HepG2 (cell line): ENCODE results near the gene CCDC8. TPM values are rescaled to one million over a fixed set of nuclear protein-coding genes. Genes with fewer than 3 reads are reported as not detected.

Source experiments
- ATAC-seq: fragments of 200-7000 bp; cut with Tn5 transposase; 3 replicates; pipeline ENCODE4 v1.9.1; 2020; ENCODE audit warnings: mild to moderate bottlenecking, moderate library complexity
- BruUV-seq: library from RNA; stranded (reverse); fragments of 400-500 nt; replicated peaks from 2 replicates; lab custom pipeline; 2021; lab: Mats Ljungman, UMichigan
- CTCF ChIA-PET: fragments of 300-600 bp; formaldehyde crosslinking; extraction: SDS; loops from one replicate; lab custom pipeline; 2021; ENCODE audit warnings: low total read pairs, inconsistent platforms, low intra/inter-chr PET ratio; lab: Yijun Ruan, JAX
- POLR2A ChIA-PET: fragments of 350-600 bp; sonication (Branson Sonifier 250); formaldehyde crosslinking; loops from one replicate; lab custom pipeline; 2020; ENCODE audit warnings: antibody characterized with exemption, inconsistent platforms; lab: Yijun Ruan, JAX
- DNase-seq: peaks from one replicate; pipeline ENCODE4 v3.0.0-alpha.2; 2015; ENCODE audit warnings: low spot score
- FAIRE-seq: peaks from 3 replicates; lab custom pipeline; 2011; peaks lifted over from hg19 to GRCh38; lab: Jason Lieb, UNC
- H2AFZ ChIP-seq: one replicate; pipeline ENCODE4 v1.6.1; 2011; ENCODE audit warnings: low read length, inconsistent platforms
- H3K27ac ChIP-seq: fragments of 300-600 bp; 3 replicates; pipeline ENCODE4 v1.8.0; 2011; ENCODE audit warnings: mixed run types, mild to moderate bottlenecking, mixed read lengths, low read length, inconsistent platforms; ENCODE audit not compliant: insufficient read depth; ENCODE audit errors: extremely low read length
- H3K27me3 ChIP-seq, 2 experiments: fragments of 200-600 bp in 1 of 2; 2 replicates in 1 of 2; 3 replicates in 1 of 2; pipeline versions ENCODE4 v1.6.0 to v1.8.0; 2011; ENCODE audit warnings: low read length in 2 of 2, mild to moderate bottlenecking in 2 of 2, moderate library complexity in 2 of 2, inconsistent platforms in 1 of 2; ENCODE audit not compliant: insufficient read depth in 2 of 2, control insufficient read depth in 1 of 2
- H3K36me3 ChIP-seq, 2 experiments: fragments of 200-600 bp in 1 of 2; replicated peaks in 1 of 2; 2 replicates in 1 of 2; 3 replicates in 1 of 2; pipeline versions ENCODE4 v1.5.1 to v1.8.0; 2011; ENCODE audit warnings: low read length in 2 of 2, inconsistent platforms in 1 of 2; ENCODE audit not compliant: insufficient read depth in 2 of 2, control insufficient read depth in 1 of 2
- H3K4me1 ChIP-seq: 2 replicates; pipeline ENCODE4 v1.5.1; 2012; ENCODE audit warnings: low read length, inconsistent platforms; ENCODE audit not compliant: insufficient read depth
- H3K4me2 ChIP-seq: 2 replicates; pipeline ENCODE4 v1.6.0; 2011; ENCODE audit warnings: low read depth, low read length, inconsistent platforms
- H3K4me3 ChIP-seq, 3 experiments: fragments of 200-600 bp in 1 of 3; sonication (generic), shearing (Covaris generic) in 1 of 3; replicated peaks in 1 of 3; 2 replicates each; pipeline ENCODE4 v1.5.1; 2011 to 2016; ENCODE audit warnings: low read length in 3 of 3, inconsistent platforms in 2 of 3, low read depth in 2 of 3, mild to moderate bottlenecking in 2 of 3, control low read depth in 1 of 3, mixed read lengths in 1 of 3; ENCODE audit not compliant: insufficient read depth in 1 of 3
- H3K79me2 ChIP-seq: one replicate; pipeline ENCODE4 v1.6.1; 2011; ENCODE audit warnings: low read length, inconsistent platforms; ENCODE audit not compliant: insufficient read depth
- H3K9ac ChIP-seq: 2 replicates; pipeline ENCODE4 v1.6.0; 2011; ENCODE audit warnings: mild to moderate bottlenecking, low read depth, low read length, inconsistent platforms; ENCODE audit not compliant: insufficient read depth
- H3K9me3 ChIP-seq: 2 replicates; pipeline ENCODE4 v1.5.1; 2012; ENCODE audit warnings: mild to moderate bottlenecking, low read length
- H4K20me1 ChIP-seq: 2 replicates; pipeline ENCODE4 v1.6.0; 2011; ENCODE audit warnings: inconsistent platforms, mild to moderate bottlenecking, low read length, moderate library complexity; ENCODE audit not compliant: insufficient read depth
- CEBPZ ChIP-seq: IDR thresholded peaks from 2 replicates; pipeline ENCODE4 v1.6.1; 2012; ENCODE audit warnings: low read length, improper control_type of control experiment
- KMT2A ChIP-seq: sonication (generic); formaldehyde crosslinking; IDR thresholded peaks from 2 replicates; pipeline ENCODE4 v1.4.0; 2020; ENCODE audit warnings: missing genetic modification reagents
- RNF219 ChIP-seq: sonication (generic); formaldehyde crosslinking; IDR thresholded peaks from 2 replicates; pipeline ENCODE4 v1.5.0; 2020; ENCODE audit warnings: mild to moderate bottlenecking, missing genetic modification reagents
- ZFP37 ChIP-seq: sonication (generic); formaldehyde crosslinking; IDR thresholded peaks from 2 replicates; pipeline ENCODE4 v1.4.0; 2020; ENCODE audit warnings: missing genetic modification reagents, borderline replicate concordance
- ZNF775 ChIP-seq: sonication (generic); formaldehyde crosslinking; IDR thresholded peaks from 2 replicates; pipeline ENCODE4 v1.4.0; 2020; ENCODE audit warnings: missing genetic modification reagents, mild to moderate bottlenecking, moderate library complexity, borderline replicate concordance
- WGBS: methylation state at CpG from one replicate; pipeline ENCODE4 v1.1.6; 2017; ENCODE audit warnings: low lambda C conversion rate; 5-methylcytosine and 5-hydroxymethylcytosine counted together
- in situ Hi-C: cut with HindIII; loops from 2 replicates; pipeline ENCODE4 v1.10.0; 2017; ENCODE audit warnings: low pct_unique_long_range_greater_than_20kb; ENCODE audit not compliant: extremely low pct_ligation_motif_present
- intact Hi-C: fragments of 100-400 bp; cut with micrococcal nuclease; formaldehyde crosslinking; loops from one replicate; pipeline ENCODE4 v1.10.0; 2022; ENCODE audit not compliant: unreplicated experiment
- polyA plus RNA-seq, 8 experiments: library from polyadenylated mRNA; depleted of rRNA in 3 of 8; stranded (reverse) in 7 of 8; unstranded in 1 of 8; fragments of >200 nt; fragmentation: Illumina TruSeq in 4 of 8; extraction: Trizol in 4 of 8; gene quantifications; 2 replicates each; pipeline versions ENCODE4 v1.2.1 to v1.2.3, GENCODE V29; 2011 to 2016; ENCODE audit warnings: low read depth in 4 of 8, missing spikeins in 1 of 8, mixed read lengths in 1 of 8; ENCODE audit not compliant: insufficient read depth in 1 of 8
- total RNA-seq, 5 experiments: library from RNA; depleted of rRNA; stranded (reverse); fragments of >200 nt; fragmentation: Illumina TruSeq; extraction: Trizol; gene quantifications; 2 replicates each; pipeline ENCODE4 v1.2.3, GENCODE V29; 2016; ENCODE audit warnings: low read depth in 1 of 5

Gene CCDC8
- total and polyA plus RNA-seq, 2 of the 13 experiments (the other 11 are each of a cell fraction or from before 2014, with no cell fraction given): 0.04 TPM; not detected in 1

- ChIA-PET POLR2A (no interaction called here), CTCF (no interaction called here)
- no TSS peak for BruUV-seq
- WGBS: 100% methylated on average over 2 of the region's 7 CpGs
- ATAC-seq (no peak), DNase-seq (no peak), FAIRE-seq (no peak)
- H3K4me3 ChIP-seq: no peak overlapping the region
- H3K27ac ChIP-seq: no peak overlapping the region
- intact Hi-C loops: no loop called here
- H3K9me3 ChIP-seq: no peaks in the 10 kb centered on the region
- H2AFZ ChIP-seq: no peak overlapping the region
- no peak overlapping the region for H3K9ac ChIP-seq
- no peaks in the 10 kb centered on the region for H3K27me3 ChIP-seq
- no peak overlapping the region for H3K4me2 ChIP-seq
- no peak for TF ChIP-seq ZFP37 (CRISPR knock-in tag)
- no peak for TF ChIP-seq KMT2A (CRISPR knock-in tag)
- no peak for TF ChIP-seq ZNF775 (CRISPR knock-in tag)
- no peak for TF ChIP-seq CEBPZ
- no peak for TF ChIP-seq RNF219
- H3K36me3 ChIP-seq: peaks cover 10 to 46% of the 10 kb centered on the region in 2 experiments
- in situ Hi-C loops: no loop called here
- H3K4me1 ChIP-seq: peaks cover 13% of the 10 kb centered on the region
- no peaks in the 10 kb centered on the region for H4K20me1 ChIP-seq
- H3K79me2 ChIP-seq: no peaks in the 10 kb centered on the region
Measured at GRCh38 chr19:46368116-46368515, 45.2 kb downstream of the CCDC8 start.
